K562 (cell line): ENCODE data around the gene ZC3H10. TPM values are rescaled to one million over a fixed set of nuclear protein-coding genes. Genes with fewer than 3 reads are reported as not detected.

ENCODE experiments used
- HDAC1 ChIP-seq, 2 experiments: fragments of 450-650 bp; IDR thresholded peaks; 2 replicates each; pipeline ENCODE4 v1.6.1; 2016 to 2017; ENCODE audit warnings: inconsistent platforms in 1 of 2, mild to moderate bottlenecking in 1 of 2, moderate library complexity in 1 of 2
- L3MBTL2 ChIP-seq: fragments of 450-650 bp; IDR thresholded peaks from 2 replicates; pipeline ENCODE4 v1.6.1; 2016; ENCODE audit warnings: mild to moderate bottlenecking, moderate library complexity
- SREBF1 ChIP-seq: fragments of 150-350 bp; IDR thresholded peaks from 2 replicates; pipeline ENCODE4 v1.6.1; 2014; ENCODE audit warnings: antibody characterized with exemption, low read depth, low read length, borderline replicate concordance
- TAF1 ChIP-seq: IDR thresholded peaks from 2 replicates; pipeline ENCODE4 v1.6.1; 2011; ENCODE audit warnings: mild to moderate bottlenecking, low read length, moderate library complexity; ENCODE audit not compliant: insufficient read depth, control insufficient read depth, severe bottlenecking; ENCODE audit errors: extremely low read depth
- TFE3 ChIP-seq: fragments of 450-650 bp; formaldehyde crosslinking; IDR thresholded peaks from 2 replicates; pipeline ENCODE4 v1.4.0; 2020; ENCODE audit warnings: mild to moderate bottlenecking, mixed read lengths
- TSC22D4 ChIP-seq: fragments of 450-650 bp; IDR thresholded peaks from 2 replicates; pipeline ENCODE4 v1.6.1; 2016; ENCODE audit warnings: missing genetic modification characterization, missing biosample characterization, control low read depth
- ZBTB34 ChIP-seq: fragments of 250-450 bp; sonication (Bioruptor Pico); IDR thresholded peaks from 2 replicates; pipeline ENCODE4 v1.8.0; 2021; ENCODE audit warnings: mild to moderate bottlenecking, moderate library complexity
- ZNF165 ChIP-seq: fragments of 250-450 bp; sonication (Bioruptor Pico); IDR thresholded peaks from 2 replicates; pipeline ENCODE4 v1.4.0; 2020; ENCODE audit warnings: borderline replicate concordance
- ZNF174 ChIP-seq: fragments of 250-450 bp; sonication (Bioruptor Pico); IDR thresholded peaks from 2 replicates; pipeline ENCODE4 v1.4.0; 2020; ENCODE audit warnings: mild to moderate bottlenecking
- ZNF561 ChIP-seq: fragments of 450-650 bp; formaldehyde crosslinking; conservative IDR thresholded peaks from 2 replicates; pipeline ENCODE4 v1.4.0; 2020; ENCODE audit warnings: mild to moderate bottlenecking, moderate library complexity
- polyA plus RNA-seq, 8 experiments: library from polyadenylated mRNA; depleted of rRNA in 4 of 8; stranded (reverse) in 5 of 8; unstranded in 3 of 8; fragments of >200 nt; fragmentation: Nextera tagmentation in 2 of 8; fragmentation: Illumina TruSeq in 1 of 8; extraction: Ambion mirVana in 2 of 8; extraction: Trizol in 1 of 8; gene quantifications; 2 replicates each; pipeline versions ENCODE4 v1.2.1 to v1.2.3, GENCODE V29; 2011 to 2014; ENCODE audit warnings: inconsistent platforms in 1 of 8, missing spikeins in 1 of 8
- total RNA-seq, 7 experiments: library from RNA; depleted of rRNA in 6 of 7; stranded (reverse); fragments of >200 nt in 6 of 7; fragmentation: Illumina TruSeq in 2 of 7; extraction: Trizol in 2 of 7; gene quantifications; 2 replicates each; pipeline versions ENCODE4 v1.2.1 to v1.2.3, GENCODE V29; 2011 to 2021; ENCODE audit warnings: low replicate concordance in 1 of 7
- TF ChIP-seq, protein P1 (sequence below): sonication (generic); formaldehyde crosslinking; IDR thresholded peaks from 2 replicates; pipeline ENCODE4 v1.8.1; 2023; ENCODE audit warnings: mild to moderate bottlenecking, missing genetic modification reagents
- TF ChIP-seq, protein P2 (sequence below): fragments of 250-450 bp; sonication (Bioruptor Pico); IDR thresholded peaks from 2 replicates; pipeline ENCODE4 v1.8.0; 2022; ENCODE audit warnings: inconsistent platforms, mild to moderate bottlenecking, moderate library complexity, borderline replicate concordance
- TF ChIP-seq, protein P3 (sequence below): sonication (generic); formaldehyde crosslinking; IDR thresholded peaks from 2 replicates; pipeline ENCODE4 v1.8.1; 2023; ENCODE audit warnings: mild to moderate bottlenecking, missing genetic modification reagents
- TF ChIP-seq, protein P4 (sequence below): fragments of 250-450 bp; sonication (Bioruptor Pico); IDR thresholded peaks from 2 replicates; pipeline ENCODE4 v1.8.0; 2021; ENCODE audit warnings: moderate library complexity, mild to moderate bottlenecking, inconsistent platforms
- TF ChIP-seq, protein P5 (sequence below): sonication (generic); formaldehyde crosslinking; IDR thresholded peaks from 2 replicates; pipeline ENCODE4 v1.9.0; 2022; ENCODE audit warnings: mild to moderate bottlenecking, missing genetic modification reagents

Gene ZC3H10
- total and polyA plus RNA-seq, 9 of the 15 experiments (the other 6 are each of a cell fraction or from before 2014, with no cell fraction given) = 0.31 to 4.1 (median 1.6) TPM

GRCh38 chr12:56104109-56104814, 13.8 kb upstream of the ZC3H10 start, which contains the start of gene PA2G4 (continued):
- TF ChIP-seq TFE3 (CRISPR knock-in tag) (no peak), SREBF1 (no peak), L3MBTL2 (peak; percentile 98), TSC22D4 (tag) (no peak), ZBTB34 (CRISPR knock-in tag) (no peak), ZNF561 (no peak), HDAC1 (IDR thresholded peaks at IDR 0.05) (peak in 1 of 2 experiments; percentile 52; a peak in 2 of 4 replicates), ZNF174 (CRISPR knock-in tag) (no peak), TAF1 (peak; percentile 52), ZNF165 (no peak)
- TF ChIP-seq, protein P1, sequence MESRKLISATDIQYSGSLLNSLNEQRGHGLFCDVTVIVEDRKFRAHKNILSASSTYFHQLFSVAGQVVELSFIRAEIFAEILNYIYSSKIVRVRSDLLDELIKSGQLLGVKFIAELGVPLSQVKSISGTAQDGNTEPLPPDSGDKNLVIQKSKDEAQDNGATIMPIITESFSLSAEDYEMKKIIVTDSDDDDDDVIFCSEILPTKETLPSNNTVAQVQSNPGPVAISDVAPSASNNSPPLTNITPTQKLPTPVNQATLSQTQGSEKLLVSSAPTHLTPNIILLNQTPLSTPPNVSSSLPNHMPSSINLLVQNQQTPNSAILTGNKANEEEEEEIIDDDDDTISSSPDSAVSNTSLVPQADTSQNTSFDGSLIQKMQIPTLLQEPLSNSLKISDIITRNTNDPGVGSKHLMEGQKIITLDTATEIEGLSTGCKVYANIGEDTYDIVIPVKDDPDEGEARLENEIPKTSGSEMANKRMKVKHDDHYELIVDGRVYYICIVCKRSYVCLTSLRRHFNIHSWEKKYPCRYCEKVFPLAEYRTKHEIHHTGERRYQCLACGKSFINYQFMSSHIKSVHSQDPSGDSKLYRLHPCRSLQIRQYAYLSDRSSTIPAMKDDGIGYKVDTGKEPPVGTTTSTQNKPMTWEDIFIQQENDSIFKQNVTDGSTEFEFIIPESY (CRISPR knock-in tag) = peak; percentile 28; the same call in 1 of the 2 replicates
- TF ChIP-seq, protein P2, sequence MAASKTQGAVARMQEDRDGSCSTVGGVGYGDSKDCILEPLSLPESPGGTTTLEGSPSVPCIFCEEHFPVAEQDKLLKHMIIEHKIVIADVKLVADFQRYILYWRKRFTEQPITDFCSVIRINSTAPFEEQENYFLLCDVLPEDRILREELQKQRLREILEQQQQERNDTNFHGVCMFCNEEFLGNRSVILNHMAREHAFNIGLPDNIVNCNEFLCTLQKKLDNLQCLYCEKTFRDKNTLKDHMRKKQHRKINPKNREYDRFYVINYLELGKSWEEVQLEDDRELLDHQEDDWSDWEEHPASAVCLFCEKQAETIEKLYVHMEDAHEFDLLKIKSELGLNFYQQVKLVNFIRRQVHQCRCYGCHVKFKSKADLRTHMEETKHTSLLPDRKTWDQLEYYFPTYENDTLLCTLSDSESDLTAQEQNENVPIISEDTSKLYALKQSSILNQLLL (CRISPR knock-in tag) = no peak
- TF ChIP-seq, protein P3, sequence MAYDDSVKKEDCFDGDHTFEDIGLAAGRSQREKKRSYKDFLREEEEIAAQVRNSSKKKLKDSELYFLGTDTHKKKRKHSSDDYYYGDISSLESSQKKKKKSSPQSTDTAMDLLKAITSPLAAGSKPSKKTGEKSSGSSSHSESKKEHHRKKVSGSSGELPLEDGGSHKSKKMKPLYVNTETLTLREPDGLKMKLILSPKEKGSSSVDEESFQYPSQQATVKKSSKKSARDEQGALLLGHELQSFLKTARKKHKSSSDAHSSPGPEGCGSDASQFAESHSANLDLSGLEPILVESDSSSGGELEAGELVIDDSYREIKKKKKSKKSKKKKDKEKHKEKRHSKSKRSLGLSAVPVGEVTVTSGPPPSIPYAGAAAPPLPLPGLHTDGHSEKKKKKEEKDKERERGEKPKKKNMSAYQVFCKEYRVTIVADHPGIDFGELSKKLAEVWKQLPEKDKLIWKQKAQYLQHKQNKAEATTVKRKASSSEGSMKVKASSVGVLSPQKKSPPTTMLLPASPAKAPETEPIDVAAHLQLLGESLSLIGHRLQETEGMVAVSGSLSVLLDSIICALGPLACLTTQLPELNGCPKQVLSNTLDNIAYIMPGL (CRISPR knock-in tag) = no peak
- TF ChIP-seq, protein P4, sequence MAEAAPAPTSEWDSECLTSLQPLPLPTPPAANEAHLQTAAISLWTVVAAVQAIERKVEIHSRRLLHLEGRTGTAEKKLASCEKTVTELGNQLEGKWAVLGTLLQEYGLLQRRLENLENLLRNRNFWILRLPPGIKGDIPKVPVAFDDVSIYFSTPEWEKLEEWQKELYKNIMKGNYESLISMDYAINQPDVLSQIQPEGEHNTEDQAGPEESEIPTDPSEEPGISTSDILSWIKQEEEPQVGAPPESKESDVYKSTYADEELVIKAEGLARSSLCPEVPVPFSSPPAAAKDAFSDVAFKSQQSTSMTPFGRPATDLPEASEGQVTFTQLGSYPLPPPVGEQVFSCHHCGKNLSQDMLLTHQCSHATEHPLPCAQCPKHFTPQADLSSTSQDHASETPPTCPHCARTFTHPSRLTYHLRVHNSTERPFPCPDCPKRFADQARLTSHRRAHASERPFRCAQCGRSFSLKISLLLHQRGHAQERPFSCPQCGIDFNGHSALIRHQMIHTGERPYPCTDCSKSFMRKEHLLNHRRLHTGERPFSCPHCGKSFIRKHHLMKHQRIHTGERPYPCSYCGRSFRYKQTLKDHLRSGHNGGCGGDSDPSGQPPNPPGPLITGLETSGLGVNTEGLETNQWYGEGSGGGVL (CRISPR knock-in tag) = no peak
- TF ChIP-seq, protein P5, sequence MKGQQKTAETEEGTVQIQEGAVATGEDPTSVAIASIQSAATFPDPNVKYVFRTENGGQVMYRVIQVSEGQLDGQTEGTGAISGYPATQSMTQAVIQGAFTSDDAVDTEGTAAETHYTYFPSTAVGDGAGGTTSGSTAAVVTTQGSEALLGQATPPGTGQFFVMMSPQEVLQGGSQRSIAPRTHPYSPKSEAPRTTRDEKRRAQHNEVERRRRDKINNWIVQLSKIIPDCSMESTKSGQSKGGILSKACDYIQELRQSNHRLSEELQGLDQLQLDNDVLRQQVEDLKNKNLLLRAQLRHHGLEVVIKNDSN (CRISPR knock-in tag) = peak; percentile 54
